ENCODE data around the gene SYT7. TPM values are rescaled to one million over a fixed set of nuclear protein-coding genes. Genes with fewer than 3 reads are reported as not detected.

SYT7 gene
- total RNA-seq, 2 donors from 2014 or later: not detected

- Mint-ChIP-seq H3K9me3 (no peaks in the 10 kb centered on the region), H3K27ac (no peak overlapping the region), H3K27me3 (ENCODE audit: low read depth) (peaks cover 35% of the 10 kb centered on the region), H3K4me1 (ENCODE audit: low read depth) (peaks cover 8% of the 10 kb centered on the region), H3K4me3 (no peak overlapping the region), H3K36me3 (ENCODE audit: insufficient read depth in 2 of 2) (no peaks in the 10 kb centered on the region)
- no peak for DNase-seq
- ATAC-seq (replicated peaks in 1 of 2): no peak
Measured at GRCh38 chr11:61503135-61503770, 77.6 kb downstream of the SYT7 start.

GRCh38 chr11:61502522-61502921, 78.4 kb downstream of the SYT7 start:
- no peak overlapping the region for H3K4me3 Mint-ChIP-seq
- H3K27ac Mint-ChIP-seq: no peak overlapping the region
- no peak for DNase-seq
- peaks cover 28% of the 10 kb centered on the region for H3K27me3 Mint-ChIP-seq (ENCODE audit: low read depth)
- ATAC-seq (replicated peaks in 1 of 2): no peak
- no peaks in the 10 kb centered on the region for H3K9me3 Mint-ChIP-seq
- peaks cover 1% of the 10 kb centered on the region for H3K4me1 Mint-ChIP-seq (ENCODE audit: low read depth)
- no peaks in the 10 kb centered on the region for H3K36me3 Mint-ChIP-seq (ENCODE audit: insufficient read depth in 2 of 2)

- DNase-seq (no peak), ATAC-seq (replicated peaks in 1 of 2) (no peak)
- Mint-ChIP-seq H3K27me3 (ENCODE audit: low read depth) (peaks cover 5% of the 10 kb centered on the region), H3K27ac (no peak overlapping the region), H3K4me1 (ENCODE audit: low read depth) (no peaks in the 10 kb centered on the region), H3K36me3 (ENCODE audit: insufficient read depth in 2 of 2) (no peaks in the 10 kb centered on the region), H3K4me3 (no peak overlapping the region), H3K9me3 (no peaks in the 10 kb centered on the region)
Measured at GRCh38 chr11:61499816-61500491, 80.9 kb downstream of the SYT7 start.

- H3K4me3 Mint-ChIP-seq: no peak overlapping the region
- H3K27ac Mint-ChIP-seq: no peak overlapping the region
- no peak for DNase-seq
- H3K27me3 Mint-ChIP-seq (ENCODE audit: low read depth): no peaks in the 10 kb centered on the region
- H3K4me1 Mint-ChIP-seq (ENCODE audit: low read depth): no peaks in the 10 kb centered on the region
- H3K9me3 Mint-ChIP-seq: no peaks in the 10 kb centered on the region
- no peaks in the 10 kb centered on the region for H3K36me3 Mint-ChIP-seq (ENCODE audit: insufficient read depth in 2 of 2)
- no peak for ATAC-seq (replicated peaks in 1 of 2)
Measured at GRCh38 chr11:61498767-61499341, 82.0 kb downstream of the SYT7 start.

- no peaks in the 10 kb centered on the region for H3K4me1 Mint-ChIP-seq (ENCODE audit: low read depth)
- no peak overlapping the region for H3K27ac Mint-ChIP-seq
- no peak for DNase-seq
- no peak for ATAC-seq (replicated peaks in 1 of 2)
- H3K4me3 Mint-ChIP-seq: no peak overlapping the region
- no peaks in the 10 kb centered on the region for H3K27me3 Mint-ChIP-seq (ENCODE audit: low read depth)
- H3K9me3 Mint-ChIP-seq: no peaks in the 10 kb centered on the region
- no peaks in the 10 kb centered on the region for H3K36me3 Mint-ChIP-seq (ENCODE audit: insufficient read depth in 2 of 2)
Measured at GRCh38 chr11:61497876-61498275, 83.0 kb downstream of the SYT7 start.

GRCh38 chr11:61497473-61497872, 83.4 kb downstream of the SYT7 start:
- Mint-ChIP-seq H3K27ac (no peak overlapping the region), H3K9me3 (no peaks in the 10 kb centered on the region), H3K4me1 (ENCODE audit: low read depth) (no peaks in the 10 kb centered on the region), H3K36me3 (ENCODE audit: insufficient read depth in 2 of 2) (no peaks in the 10 kb centered on the region), H3K4me3 (no peak overlapping the region), H3K27me3 (ENCODE audit: low read depth) (no peaks in the 10 kb centered on the region)
- no peak for ATAC-seq (replicated peaks in 1 of 2)
- DNase-seq: no peak

- Mint-ChIP-seq H3K4me1 (ENCODE audit: low read depth) (no peaks in the 10 kb centered on the region), H3K27me3 (ENCODE audit: low read depth) (no peaks in the 10 kb centered on the region), H3K4me3 (no peak overlapping the region), H3K9me3 (no peaks in the 10 kb centered on the region), H3K36me3 (ENCODE audit: insufficient read depth in 2 of 2) (no peaks in the 10 kb centered on the region), H3K27ac (no peak overlapping the region)
- ATAC-seq (replicated peaks in 1 of 2): no peak
- no peak for DNase-seq
Measured at GRCh38 chr11:61496602-61497400, 84.1 kb downstream of the SYT7 start.

GRCh38 chr11:61495801-61496601, 84.9 kb downstream of the SYT7 start:
- no peaks in the 10 kb centered on the region for H3K36me3 Mint-ChIP-seq (ENCODE audit: insufficient read depth in 2 of 2)
- DNase-seq: no peak
- no peaks in the 10 kb centered on the region for H3K27me3 Mint-ChIP-seq (ENCODE audit: low read depth)
- H3K27ac Mint-ChIP-seq: no peak overlapping the region
- ATAC-seq (replicated peaks in 1 of 2): no peak
- H3K4me3 Mint-ChIP-seq: no peak overlapping the region
- no peaks in the 10 kb centered on the region for H3K4me1 Mint-ChIP-seq (ENCODE audit: low read depth)
- no peaks in the 10 kb centered on the region for H3K9me3 Mint-ChIP-seq

- Mint-ChIP-seq H3K4me3 (no peak overlapping the region), H3K36me3 (ENCODE audit: insufficient read depth in 2 of 2) (no peaks in the 10 kb centered on the region), H3K4me1 (ENCODE audit: low read depth) (no peaks in the 10 kb centered on the region), H3K27me3 (ENCODE audit: low read depth) (no peaks in the 10 kb centered on the region), H3K9me3 (no peaks in the 10 kb centered on the region), H3K27ac (no peak overlapping the region)
- no peak for DNase-seq
- no peak for ATAC-seq (replicated peaks in 1 of 2)
Measured at GRCh38 chr11:61494381-61494961, 86.4 kb downstream of the SYT7 start.

GRCh38 chr11:61491736-61492395, 89.0 kb downstream of the SYT7 start:
- Mint-ChIP-seq H3K27me3 (ENCODE audit: low read depth) (no peaks in the 10 kb centered on the region), H3K4me3 (no peak overlapping the region), H3K9me3 (no peaks in the 10 kb centered on the region), H3K27ac (no peak overlapping the region), H3K4me1 (ENCODE audit: low read depth) (no peaks in the 10 kb centered on the region), H3K36me3 (ENCODE audit: insufficient read depth in 2 of 2) (no peaks in the 10 kb centered on the region)
- ATAC-seq (replicated peaks in 1 of 2) (no peak), DNase-seq (no peak)

GRCh38 chr11:61489833-61490721, 90.8 kb downstream of the SYT7 start:
- Mint-ChIP-seq H3K27me3 (ENCODE audit: low read depth) (no peaks in the 10 kb centered on the region), H3K36me3 (ENCODE audit: insufficient read depth in 2 of 2) (no peaks in the 10 kb centered on the region), H3K9me3 (no peaks in the 10 kb centered on the region), H3K27ac (no peak overlapping the region), H3K4me3 (no peak overlapping the region), H3K4me1 (ENCODE audit: low read depth) (no peaks in the 10 kb centered on the region)
- DNase-seq (no peak), ATAC-seq (replicated peaks in 1 of 2) (no peak)
